K562 (cell line): ENCODE measurements around the gene CAST. TPM values are rescaled to one million over a fixed set of nuclear protein-coding genes. Genes with fewer than 3 reads are reported as not detected.

Experiments used
- ATAC-seq: fragments of 200-7000 bp; cut with Tn5 transposase; 3 replicates; pipeline ENCODE4 v1.9.1; 2020; ENCODE audit warnings: moderate library complexity
- BruUV-seq: library from RNA; stranded (reverse); fragments of 400-500 nt; replicated peaks from 2 replicates; lab custom pipeline; 2021; lab: Mats Ljungman, UMichigan
- CTCF ChIA-PET: fragments of 300-600 bp; formaldehyde crosslinking; extraction: SDS; loops from one replicate; lab custom pipeline; 2021; ENCODE audit warnings: low intra/inter-chr PET ratio; lab: Yijun Ruan, JAX
- POLR2A ChIA-PET: fragments of 300-600, 350-650 bp; sonication (Branson Sonifier 250); formaldehyde crosslinking; extraction: SDS; loops from one replicate; lab custom pipeline; 2021; ENCODE audit warnings: antibody characterized with exemption, inconsistent platforms; lab: Yijun Ruan, JAX
- DNase-seq, 4 experiments: peaks; one replicate each; pipeline versions ENCODE4 v3.0.0 to v3.0.0-alpha.2; 2011 to 2018; ENCODE audit warnings: low spot score in 3 of 4, mixed read lengths in 3 of 4; ENCODE audit errors: extremely low read depth in 1 of 4
- FAIRE-seq: peaks from 2 replicates; lab custom pipeline; 2011; peaks lifted over from hg19 to GRCh38; lab: Jason Lieb, UNC
- H2AFZ ChIP-seq: 2 replicates; pipeline ENCODE4 v1.6.0; 2011; ENCODE audit warnings: low read depth, low read length, control low read depth, inconsistent platforms
- H3K27ac ChIP-seq: fragments of 200-600 bp; 3 replicates; pipeline ENCODE4 v1.8.0; 2011; ENCODE audit warnings: low read depth, mild to moderate bottlenecking, control low read depth, inconsistent platforms, low read length, moderate library complexity, mixed read lengths; ENCODE audit errors: extremely low read depth
- H3K27me3 ChIP-seq, 2 experiments: fragments of 300-600 bp in 1 of 2; 2 replicates in 1 of 2; 3 replicates in 1 of 2; pipeline versions ENCODE4 v1.6.0 to v1.8.0; 2011; ENCODE audit warnings: inconsistent platforms in 2 of 2, low read length in 2 of 2, mild to moderate bottlenecking in 1 of 2, mixed read lengths in 1 of 2, moderate library complexity in 1 of 2; ENCODE audit not compliant: control insufficient read depth in 2 of 2, insufficient read depth in 2 of 2
- H3K36me3 ChIP-seq: fragments of 300-600 bp; 3 replicates; pipeline ENCODE4 v1.8.0; 2011; ENCODE audit warnings: mild to moderate bottlenecking, low read length, inconsistent platforms; ENCODE audit not compliant: control insufficient read depth, insufficient read depth
- H3K4me1 ChIP-seq, 2 experiments: fragments of 200-600 bp in 1 of 2; replicated peaks in 1 of 2; 2 replicates in 1 of 2; 3 replicates in 1 of 2; pipeline versions ENCODE4 v1.5.1 to v1.8.0; 2011; ENCODE audit warnings: inconsistent platforms in 2 of 2, low read length in 2 of 2, mild to moderate bottlenecking in 1 of 2, mixed read lengths in 1 of 2, moderate library complexity in 1 of 2; ENCODE audit not compliant: control insufficient read depth in 2 of 2, insufficient read depth in 2 of 2
- H3K4me2 ChIP-seq: 2 replicates; pipeline ENCODE4 v1.6.1; 2011; ENCODE audit warnings: low read length, control low read depth, inconsistent platforms, mixed read lengths; ENCODE audit not compliant: insufficient read depth
- H3K4me3 ChIP-seq: fragments of 200-600 bp; sonication (generic), shearing (Covaris generic); 2 replicates; pipeline ENCODE4 v1.5.1; 2016; ENCODE audit warnings: control low read depth, inconsistent platforms
- H3K79me2 ChIP-seq: fragments of 200-600 bp; 3 replicates; pipeline ENCODE4 v1.8.0; 2011; ENCODE audit warnings: low read length, inconsistent platforms; ENCODE audit not compliant: control insufficient read depth, insufficient read depth
- H3K9ac ChIP-seq, 2 experiments: 2 replicates each; pipeline versions ENCODE4 v1.6.0 to v1.6.1; 2011; ENCODE audit warnings: low read depth in 2 of 2, low read length in 2 of 2, control low read depth in 1 of 2, inconsistent platforms in 1 of 2, mild to moderate bottlenecking in 1 of 2, mixed read lengths in 1 of 2; ENCODE audit not compliant: insufficient read depth in 1 of 2
- H3K9me1 ChIP-seq: one replicate; pipeline ENCODE4 v1.6.0; 2011; ENCODE audit warnings: inconsistent platforms, mild to moderate bottlenecking, low read length, moderate library complexity; ENCODE audit not compliant: control insufficient read depth, insufficient read depth
- H3K9me3 ChIP-seq: replicated peaks from 2 replicates; pipeline ENCODE4 v1.5.1; 2011; ENCODE audit warnings: low read depth, low read length, inconsistent platforms; ENCODE audit not compliant: control insufficient read depth, insufficient read depth
- H4K20me1 ChIP-seq: replicated peaks from 2 replicates; pipeline ENCODE4 v1.6.1; 2011; ENCODE audit warnings: low read length, inconsistent platforms, mixed read lengths; ENCODE audit not compliant: control insufficient read depth, insufficient read depth
- ARID3A ChIP-seq: IDR thresholded peaks from 2 replicates; pipeline ENCODE4 v1.6.1; 2012; ENCODE audit warnings: low read depth, low read length, improper control_type of control experiment, borderline replicate concordance
- E2F4 ChIP-seq: sonication (generic); formaldehyde crosslinking; IDR thresholded peaks from 2 replicates; pipeline ENCODE4 v1.8.0; 2022; ENCODE audit warnings: mild to moderate bottlenecking, low read depth, missing genetic modification reagents
- FOXM1 ChIP-seq, 2 experiments: fragments of 450-650 bp in 1 of 2; sonication (generic) in 1 of 2; formaldehyde crosslinking in 1 of 2; IDR thresholded peaks; 2 replicates each; pipeline versions ENCODE4 v1.6.1 to v1.9.0; 2017 to 2022; ENCODE audit warnings: low read depth in 2 of 2, mild to moderate bottlenecking in 2 of 2, missing genetic modification reagents in 1 of 2, moderate library complexity in 1 of 2
- GTF2A2 ChIP-seq: IDR thresholded peaks from 2 replicates; pipeline ENCODE4 v1.6.1; 2016; ENCODE audit warnings: mild to moderate bottlenecking, missing genetic modification characterization, missing compliant biosample characterization
- ZNF134 ChIP-seq: fragments of 250-450 bp; sonication (Bioruptor Pico); conservative IDR thresholded peaks from 2 replicates; pipeline ENCODE4 v1.4.0; 2020
- ZNF384 ChIP-seq: IDR thresholded peaks from 2 replicates; pipeline ENCODE4 v1.6.1; 2012; ENCODE audit warnings: low read depth, low read length, improper control_type of control experiment
- WGBS: fragments of 100-300 bp; shearing (Covaris generic); methylation state at CpG from one replicate; pipeline ENCODE4 v1.1.6; 2016; ENCODE audit warnings: low coverage, mixed read lengths; ENCODE audit not compliant: insufficient coverage; ENCODE audit errors: missing lambda C conversion rate; 5-methylcytosine and 5-hydroxymethylcytosine counted together
- in situ Hi-C: fragments of 300-500 bp; cut with MboI; formaldehyde crosslinking; loops from 4 replicates; pipeline ENCODE4 v1.15.0; 2018; ENCODE audit warnings: inconsistent platforms, mixed read lengths
- intact Hi-C: fragments of 100-400 bp; cut with micrococcal nuclease; formaldehyde crosslinking; loops from 2 replicates; pipeline ENCODE4 v1.14.2; 2022
- polyA plus RNA-seq, 8 experiments: library from polyadenylated mRNA; depleted of rRNA in 4 of 8; stranded (reverse) in 5 of 8; unstranded in 3 of 8; fragments of >200 nt; fragmentation: Nextera tagmentation in 2 of 8; fragmentation: Illumina TruSeq in 1 of 8; extraction: Ambion mirVana in 2 of 8; extraction: Trizol in 1 of 8; gene quantifications; 2 replicates each; pipeline versions ENCODE4 v1.2.1 to v1.2.3, GENCODE V29; 2011 to 2014; ENCODE audit warnings: inconsistent platforms in 1 of 8, missing spikeins in 1 of 8
- total RNA-seq, 7 experiments: library from RNA; depleted of rRNA in 6 of 7; stranded (reverse); fragments of >200 nt in 6 of 7; fragmentation: Illumina TruSeq in 2 of 7; extraction: Trizol in 2 of 7; gene quantifications; 2 replicates each; pipeline versions ENCODE4 v1.2.1 to v1.2.3, GENCODE V29; 2011 to 2021; ENCODE audit warnings: low replicate concordance in 1 of 7

CAST gene
- total and polyA plus RNA-seq, 9 of the 15 experiments (the other 6 are each of a cell fraction or from before 2014, with no cell fraction given): 55.5 to 136 (median 86.1) TPM

- CTCF ChIA-PET: no interaction called here
- BruUV-seq: no TSS peak
- WGBS: 82% methylated on average over 3 of the region's 3 CpGs
Measured at GRCh38 chr5:96747720-96748119, 85.5 kb downstream of the CAST start.

GRCh38 chr5:96750110-96750822 is 88.1 kb downstream of the CAST start:
- FAIRE-seq: no peak
- ATAC-seq: no peak
- intact Hi-C loops (loop anchor here (5.0 kb wide), 2 partner anchors 112 to 297 kb away; no protein-coding TSS in a partner anchor), in situ Hi-C loops (no loop called here)
- Histone ChIP-seq H3K4me2 (no peak overlapping the region), H2AFZ (no peak overlapping the region), H3K9me3 (no peaks in the 10 kb centered on the region), H3K36me3 (peaks cover 85% of the 10 kb centered on the region), H3K27ac (no peak overlapping the region), H3K4me1 (peaks cover 3 to 11% of the 10 kb centered on the region in 2 experiments; a peak in 3 of 5 replicates), H3K79me2 (no peaks in the 10 kb centered on the region), H3K27me3 (no peaks in the 10 kb centered on the region), H3K9ac (no peak overlapping the region), H3K4me3 (no peak overlapping the region), H3K9me1 (no peaks in the 10 kb centered on the region), H4K20me1 (no peaks in the 10 kb centered on the region)
- CTCF ChIA-PET: interaction anchor here (0.8 kb wide), 1 partner anchor 412 kb away, joined by 4 read pairs; no protein-coding TSS in a partner anchor
- no peak for TF ChIP-seq ARID3A
- TF ChIP-seq ZNF384: no peak
- TF ChIP-seq GTF2A2: no peak
- TF ChIP-seq FOXM1 (IDR thresholded peaks at IDR 0.05; ENCODE audit: low read depth): no peak
- TF ChIP-seq FOXM1 (CRISPR knock-in tag; IDR thresholded peaks at IDR 0.05; ENCODE audit: low read depth): no peak
- TF ChIP-seq E2F4 (CRISPR knock-in tag): no peak
- POLR2A ChIA-PET: no interaction called here
- 82% methylated on average over 6 of the region's 6 CpGs for WGBS
- DNase-seq: no peak
- BruUV-seq: no TSS peak

More at GRCh38 chr5:96747720-96748119, 85.5 kb downstream of the CAST start:
- Histone ChIP-seq H3K4me2 (no peak overlapping the region), H3K9ac (no peak overlapping the region), H3K9me3 (peaks cover 2% of the 10 kb centered on the region; the same call in 1 of the 2 replicates), H3K9me1 (no peaks in the 10 kb centered on the region), H3K27me3 (no peaks in the 10 kb centered on the region), H3K4me3 (no peak overlapping the region), H4K20me1 (no peaks in the 10 kb centered on the region), H3K36me3 (peaks cover 85% of the 10 kb centered on the region), H2AFZ (no peak overlapping the region), H3K4me1 (peaks cover 10 to 25% of the 10 kb centered on the region in 2 experiments), H3K79me2 (peaks cover 8% of the 10 kb centered on the region; the same call in 2 of the 3 replicates), H3K27ac (no peak overlapping the region)
- TF ChIP-seq ZNF134: no peak
- ATAC-seq: no peak
- no peak for FAIRE-seq
- POLR2A ChIA-PET: no interaction called here
- intact Hi-C loops (no loop called here), in situ Hi-C loops (loop anchor here (5.0 kb wide), 1 partner anchor 415 kb away; no protein-coding TSS in a partner anchor)
- DNase-seq: no peak
